ENCODE data around the gene PATE3. TPM values are rescaled to one million over a fixed set of nuclear protein-coding genes. Genes with fewer than 3 reads are reported as not detected.

Gene PATE3
- total and polyA plus RNA-seq, 2 of the 8 experiments (the other 6 are each of a cell fraction or from before 2014, with no cell fraction given): not detected

DNA sequence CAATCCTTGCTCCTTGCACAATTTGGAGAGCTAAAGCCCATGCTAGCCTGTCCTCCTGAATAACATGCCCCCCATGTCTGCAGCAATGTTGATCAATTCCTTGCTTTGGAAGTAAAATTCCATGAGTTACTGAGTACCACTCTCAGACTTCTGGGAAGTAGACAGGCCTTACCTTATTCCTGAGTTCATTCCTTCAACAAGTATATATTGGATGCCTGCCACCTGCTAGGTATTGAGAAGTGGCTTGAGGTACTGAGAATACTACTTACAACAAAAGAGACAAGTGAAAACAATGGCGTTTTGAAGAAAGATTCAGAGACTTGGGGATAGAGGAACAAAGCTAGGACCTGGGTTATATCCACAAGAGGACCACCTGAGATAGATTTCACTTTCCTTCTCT is 21.7 kb upstream of the PATE3 start:
- Histone ChIP-seq H3K56ac (replicated peaks; ENCODE audit: insufficient read length, low read depth, low read length) (no peak overlapping the region), H4K8ac (ENCODE audit: extremely low read depth, insufficient read depth, low read length) (no peak overlapping the region), H3K9me3 (ENCODE audit: insufficient read depth in 2 of 2, low read depth in 1 of 2, low read length in 1 of 2) (no peaks in the 10 kb centered on the region), H3K79me2 (ENCODE audit: control insufficient read depth in 1 of 2, insufficient read depth in 2 of 2, low read length in 2 of 2) (no peaks in the 10 kb centered on the region), H3K27me3 (replicated peaks in 1 of 4; ENCODE audit: control insufficient read depth in 3 of 4, extremely low read depth in 1 of 4, insufficient read depth in 3 of 4, low read length in 3 of 4) (no peaks in the 10 kb centered on the region), H2BK15ac (ENCODE audit: low read length) (no peak overlapping the region), H3K4me1 (replicated peaks in 1 of 4; ENCODE audit: control insufficient read depth in 3 of 4, insufficient read depth in 4 of 4, low read length in 3 of 4) (no peaks in the 10 kb centered on the region; a peak in 1 of 7 replicates), H2BK120ac (replicated peaks; ENCODE audit: low read depth, low read length) (no peak overlapping the region), H3K4me2 (ENCODE audit: insufficient read depth in 1 of 2, low read depth in 2 of 2, low read length in 2 of 2) (no peak overlapping the region), H2AK5ac (ENCODE audit: low read depth, low read length) (no peak overlapping the region), H3K4me3 (ENCODE audit: extremely low read depth in 1 of 4, insufficient read depth in 2 of 4, low read depth in 3 of 4, low read length in 4 of 4) (no peak overlapping the region), H2BK20ac (ENCODE audit: low read length) (no peak overlapping the region), H4K5ac (ENCODE audit: insufficient read length, low read depth, low read length) (no peak overlapping the region), H4K20me1 (replicated peaks in 1 of 2; ENCODE audit: control insufficient read depth in 1 of 2, insufficient read depth in 2 of 2, low read length in 2 of 2) (no peaks in the 10 kb centered on the region), H3K4ac (replicated peaks; ENCODE audit: insufficient read length, low read depth, low read length) (no peak overlapping the region), H2AFZ (ENCODE audit: low read length) (no peak overlapping the region), H3K36me3 (ENCODE audit: control insufficient read depth in 2 of 4, insufficient read depth in 4 of 4, low read length in 3 of 4) (no peaks in the 10 kb centered on the region), H2BK5ac (ENCODE audit: low read depth, low read length) (no peak overlapping the region), H3K23me2 (ENCODE audit: low read depth, low read length) (no peaks in the 10 kb centered on the region), H3K27ac (ENCODE audit: low read depth, low read length) (no peak overlapping the region), H3K14ac (ENCODE audit: insufficient read length) (no peak overlapping the region), H2BK12ac (ENCODE audit: low read depth, low read length) (no peak overlapping the region), H3K23ac (ENCODE audit: insufficient read length) (no peak overlapping the region), H3K9ac (replicated peaks in 1 of 4; ENCODE audit: extremely low read depth in 1 of 4, low read depth in 3 of 4, low read length in 3 of 4) (no peak overlapping the region), H3K18ac (ENCODE audit: extremely low read depth, low read length) (no peak overlapping the region), H4K91ac (replicated peaks; ENCODE audit: insufficient read length, low read length) (no peak overlapping the region), H3K79me1 (ENCODE audit: low read depth, low read length) (no peaks in the 10 kb centered on the region)
- FAIRE-seq (no peak), DNase-seq (ENCODE audit: low read depth in 1 of 2, low spot score in 2 of 2) (no peak)
- CTCF ChIA-PET (ENCODE audit: partially characterized antibody): interaction anchor here (1.0 kb wide), 2 partner anchors 16 to 61 kb away, joined by 3 read pairs; no protein-coding TSS in a partner anchor
- no peak for TF ChIP-seq HDAC2 (IDR thresholded peaks at IDR 0.05; ENCODE audit: borderline replicate concordance in 1 of 2, low read depth in 2 of 2, low read length in 2 of 2)
- TF ChIP-seq MAFK (IDR thresholded peaks at IDR 0.05; ENCODE audit: low read depth, low read length): no peak
- TF ChIP-seq ATF2 (IDR thresholded peaks at IDR 0.05; ENCODE audit: low read length): no peak
- 86% methylated on average over 1 of the region's 1 CpG; no CpG with 5 or more reads in 1 of the 2 experiments for WGBS, 2 experiments (ENCODE audit: extremely low coverage in 1 of 2, insufficient coverage in 1 of 2, insufficient read length in 1 of 2, insufficient replicate concordance in 2 of 2, low coverage in 1 of 2, low lambda C conversion rate in 2 of 2, missing lambda C conversion rate in 1 of 2)
- POLR2A ChIA-PET (ENCODE audit: partially characterized antibody): no interaction called here
